Stomach (tissue), 9 donors: Measurements from ENCODE around the gene STK36. TPM values are rescaled to one million over a fixed set of nuclear protein-coding genes. Genes with fewer than 3 reads are reported as not detected.

ENCODE experiments used
- DNase-seq, 2 donors: peaks; one replicate each; pipeline versions ENCODE4 v3.0.0 to v3.0.0-alpha.2; 2013 to 2019
- H3K27ac ChIP-seq, 5 donors: fragments of 200-600 bp in 4 of 5; sonication (generic) in 4 of 5; one replicate each; pipeline ENCODE4 v1.5.1; 2013 to 2019; ENCODE audit warnings: mild to moderate bottlenecking in 1 of 5, moderate library complexity in 1 of 5
- H3K27me3 ChIP-seq, 3 donors: fragments of 200-600 bp; sonication (generic); one replicate each; pipeline ENCODE4 v1.5.1; 2017 to 2019; ENCODE audit warnings: mixed run types in 1 of 3
- H3K36me3 ChIP-seq, 4 donors: fragments of 200-600 bp; sonication (generic); 1 replicate in 3 of 4; 2 replicates in 1 of 4; pipeline ENCODE4 v1.5.1; 2016 to 2019
- H3K4me1 ChIP-seq, 4 donors: fragments of 200-600 bp; sonication (generic); one replicate each; pipeline ENCODE4 v1.5.1; 2016 to 2019
- H3K4me3 ChIP-seq, 4 donors: fragments of 200-600 bp; sonication (generic) in 3 of 4; one replicate each; pipeline ENCODE4 v1.5.1; 2016 to 2019; ENCODE audit warnings: mild to moderate bottlenecking in 1 of 4
- H3K9me3 ChIP-seq, 4 donors: fragments of 200-600 bp; sonication (generic); one replicate each; pipeline ENCODE4 v1.5.1; 2016 to 2019
- EP300 ChIP-seq: sonication (generic); formaldehyde crosslinking; IDR thresholded peaks from one replicate; pipeline ENCODE4 v1.6.1; 2017; ENCODE audit warnings: antibody characterized with exemption
- POLR2A ChIP-seq, 4 donors: fragments of 450-650 bp; IDR thresholded peaks; one replicate each; pipeline ENCODE4 v1.6.1; 2016; ENCODE audit warnings: antibody characterized with exemption in 4 of 4, control low read depth in 2 of 4, mild to moderate bottlenecking in 1 of 4, moderate library complexity in 1 of 4
- POLR2AphosphoS5 ChIP-seq, 3 donors: sonication (generic); formaldehyde crosslinking; IDR thresholded peaks; one replicate each; pipeline ENCODE4 v1.6.1; 2016; ENCODE audit warnings: antibody characterized with exemption in 3 of 3
- WGBS, 5 donors: extraction: QIAGEN DNeasy Blood & Tissue Kit in 3 of 5; methylation state at CpG; one replicate each; pipeline versions ENCODE4 v1.1.5 to v1.1.7; 2013 to 2018; 5-methylcytosine and 5-hydroxymethylcytosine counted together
- intact Hi-C: fragments of 100-400 bp; cut with DNase I; formaldehyde crosslinking; loops from one replicate; pipeline ENCODE4 v1.15.1; 2023; ENCODE audit warnings: low total_unique reads
- polyA plus RNA-seq, 3 donors: library from polyadenylated mRNA; stranded (reverse); fragments of 200-250 nt; gene quantifications; one replicate each; pipeline ENCODE4 v1.2.3, GENCODE V29; 2013
- total RNA-seq, 5 donors: library from RNA; depleted of rRNA; stranded (reverse); fragments of >200 nt; gene quantifications; one replicate each; pipeline versions ENCODE4 v1.1.0 to v1.2.3, GENCODE V29; 2014 to 2016
- TF ChIP-seq, protein P1 (sequence below), 7 experiments: fragments of 450-650 bp in 4 of 7; fragments of 200-600 bp in 3 of 7; sonication (generic) in 3 of 7; IDR thresholded peaks; one replicate each; pipeline ENCODE4 v1.5.1; 2016 to 2019; ENCODE audit warnings: antibody characterized with exemption in 7 of 7, control low read depth in 2 of 7, mild to moderate bottlenecking in 1 of 7
- donor health status: healthy with polysubstance abuse.
- donor health status: Bipolar disorder and iron deficiency.
- donor health status: healthy.

The STK36 gene
- total and polyA plus RNA-seq, 8 donors: 3.8 to 253 (median 27.6) TPM

- intact Hi-C loops: no loop called here
- Histone ChIP-seq H3K36me3 (peaks cover 40 to 96% (median 87%) of the 10 kb centered on the region in 4 donors), H3K4me3 (no peak overlapping the region), H3K27ac (no peak overlapping the region), H3K27me3 (no peaks in the 10 kb centered on the region), H3K9me3 (no peaks in the 10 kb centered on the region), H3K4me1 (peaks cover 0 to 8% (median 0%) of the 10 kb centered on the region in 4 donors)
- TF ChIP-seq EP300: no peak
- TF ChIP-seq POLR2AphosphoS5 (IDR thresholded peaks at IDR 0.05): no peak
- TF ChIP-seq, protein P1, sequence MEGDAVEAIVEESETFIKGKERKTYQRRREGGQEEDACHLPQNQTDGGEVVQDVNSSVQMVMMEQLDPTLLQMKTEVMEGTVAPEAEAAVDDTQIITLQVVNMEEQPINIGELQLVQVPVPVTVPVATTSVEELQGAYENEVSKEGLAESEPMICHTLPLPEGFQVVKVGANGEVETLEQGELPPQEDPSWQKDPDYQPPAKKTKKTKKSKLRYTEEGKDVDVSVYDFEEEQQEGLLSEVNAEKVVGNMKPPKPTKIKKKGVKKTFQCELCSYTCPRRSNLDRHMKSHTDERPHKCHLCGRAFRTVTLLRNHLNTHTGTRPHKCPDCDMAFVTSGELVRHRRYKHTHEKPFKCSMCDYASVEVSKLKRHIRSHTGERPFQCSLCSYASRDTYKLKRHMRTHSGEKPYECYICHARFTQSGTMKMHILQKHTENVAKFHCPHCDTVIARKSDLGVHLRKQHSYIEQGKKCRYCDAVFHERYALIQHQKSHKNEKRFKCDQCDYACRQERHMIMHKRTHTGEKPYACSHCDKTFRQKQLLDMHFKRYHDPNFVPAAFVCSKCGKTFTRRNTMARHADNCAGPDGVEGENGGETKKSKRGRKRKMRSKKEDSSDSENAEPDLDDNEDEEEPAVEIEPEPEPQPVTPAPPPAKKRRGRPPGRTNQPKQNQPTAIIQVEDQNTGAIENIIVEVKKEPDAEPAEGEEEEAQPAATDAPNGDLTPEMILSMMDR (IDR thresholded peaks at IDR 0.05): no peak
- no peak for TF ChIP-seq POLR2A (IDR thresholded peaks at IDR 0.05)
- 78 to 85% (median 81%) methylated on average over 6 of the region's 6 CpGs for WGBS, 5 donors
- DNase-seq: no peak
Observed at GRCh38 chr2:218743068-218743467, 71.2 kb downstream of the STK36 start.

DNA sequence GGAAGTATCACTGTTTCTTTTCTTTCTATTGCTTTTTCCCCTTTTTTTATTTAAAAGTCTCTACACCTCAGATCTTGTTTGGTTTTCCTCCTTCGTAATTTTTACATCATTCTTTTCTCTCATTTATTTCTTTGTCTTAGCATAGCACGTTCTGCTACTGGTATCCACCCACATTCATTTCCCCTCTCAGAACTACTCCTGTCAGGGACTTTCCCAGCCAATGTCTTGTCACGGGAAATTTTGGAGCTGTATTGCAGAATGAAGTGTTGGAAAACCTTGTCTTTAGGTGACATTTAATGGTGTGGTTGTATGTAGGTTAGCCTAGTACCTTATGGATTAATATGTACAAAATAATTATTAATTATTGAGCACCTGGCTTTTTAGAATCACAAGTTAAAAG is 72.7 kb downstream of the STK36 start:
- peak overlapping the region in 2 of 5 donors; percentile 42 to 45 for H3K27ac ChIP-seq
- intact Hi-C loops: no loop called here
- peaks cover 47 to 96% (median 87%) of the 10 kb centered on the region in 4 donors for H3K36me3 ChIP-seq
- no peak overlapping the region for H3K4me3 ChIP-seq
- H3K9me3 ChIP-seq: no peaks in the 10 kb centered on the region
- peaks cover 0 to 8% (median 0%) of the 10 kb centered on the region in 4 donors for H3K4me1 ChIP-seq
- no peak for TF ChIP-seq EP300
- TF ChIP-seq, protein P1 (IDR thresholded peaks at IDR 0.05): no peak
- no peak for TF ChIP-seq POLR2AphosphoS5 (IDR thresholded peaks at IDR 0.05)
- no peak for TF ChIP-seq POLR2A (IDR thresholded peaks at IDR 0.05)
- no peak for DNase-seq
- H3K27me3 ChIP-seq: no peaks in the 10 kb centered on the region
- whole genome bisulfite sequencing, 5 donors: 62 to 82% (median 71%) methylated on average over 3 of the region's 3 CpGs

GRCh38 chr2:218745160-218745558 is 73.3 kb downstream of the STK36 start:
- TF ChIP-seq, protein P1 (IDR thresholded peaks at IDR 0.05): no peak
- TF ChIP-seq POLR2A (IDR thresholded peaks at IDR 0.05) (no peak), POLR2AphosphoS5 (IDR thresholded peaks at IDR 0.05) (peak in 1 of 3 donors; percentile 26)

GRCh38 chr2:218745559-218746469 is 73.9 kb downstream of the STK36 start:
- Histone ChIP-seq H3K27me3 (no peaks in the 10 kb centered on the region), H3K4me3 (no peak overlapping the region), H3K9me3 (no peaks in the 10 kb centered on the region), H3K27ac (peak overlapping the region in 3 of 5 donors; percentile 34 to 42 (median 38)), H3K4me1 (peaks cover 0 to 8% (median 0%) of the 10 kb centered on the region in 4 donors), H3K36me3 (peaks cover 51 to 96% (median 87%) of the 10 kb centered on the region in 4 donors)
- DNase-seq: peak; percentile 43 to 82
- WGBS, 5 donors: 53 to 76% (median 65%) methylated on average over 10 of the region's 10 CpGs
- TF ChIP-seq EP300: no peak
- intact Hi-C loops: no loop called here

More at GRCh38 chr2:218745160-218745558, 73.3 kb downstream of the STK36 start:
- 62 to 81% (median 77%) methylated on average over 5 of the region's 5 CpGs for WGBS, 5 donors
- H3K9me3 ChIP-seq: no peaks in the 10 kb centered on the region
- H3K27ac ChIP-seq: peak overlapping the region in 3 of 5 donors; percentile 34 to 45 (median 42)
- DNase-seq: no peak
- intact Hi-C loops: no loop called here
- no peak overlapping the region for H3K4me3 ChIP-seq
- peaks cover 51 to 96% (median 87%) of the 10 kb centered on the region in 4 donors for H3K36me3 ChIP-seq
- H3K4me1 ChIP-seq: peaks cover 0 to 8% (median 0%) of the 10 kb centered on the region in 4 donors
- H3K27me3 ChIP-seq: no peaks in the 10 kb centered on the region

DNA sequence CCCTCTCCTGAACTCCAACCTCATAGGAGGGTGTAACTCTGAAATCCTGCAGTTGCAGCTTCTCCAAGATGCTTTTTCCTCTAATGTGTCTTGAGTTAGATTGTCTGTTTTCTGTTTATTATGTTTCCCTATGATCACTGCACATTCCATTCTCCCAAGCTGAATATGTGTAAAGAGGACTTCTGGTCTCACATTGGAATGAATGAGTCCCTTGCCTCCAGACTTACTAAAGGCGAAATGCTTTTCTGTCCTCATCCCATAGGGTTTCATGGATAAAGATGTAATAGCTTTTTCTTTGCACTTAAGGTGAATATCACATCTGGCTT is 74.5 kb downstream of the STK36 start:
- no peak overlapping the region for H3K4me3 ChIP-seq
- H3K9me3 ChIP-seq: no peaks in the 10 kb centered on the region
- intact Hi-C loops: no loop called here
- H3K27ac ChIP-seq: peak overlapping the region in 1 of 5 donors; percentile 38
- no peaks in the 10 kb centered on the region for H3K27me3 ChIP-seq
- no peak for DNase-seq
- TF ChIP-seq POLR2AphosphoS5 (IDR thresholded peaks at IDR 0.05): no peak
- no peak for TF ChIP-seq POLR2A (IDR thresholded peaks at IDR 0.05)
- no peak for TF ChIP-seq EP300
- TF ChIP-seq, protein P1 (IDR thresholded peaks at IDR 0.05): no peak
- H3K4me1 ChIP-seq: peaks cover 0 to 8% (median 0%) of the 10 kb centered on the region in 4 donors
- peaks cover 57 to 96% (median 87%) of the 10 kb centered on the region in 4 donors for H3K36me3 ChIP-seq
- 88 to 100% (median 99%) methylated on average over 1 of the region's 1 CpG for WGBS, 5 donors
